ENCODE results near the gene SPAG16.

GRCh38 chr2:214310319-214310718 is 1026.1 kb downstream of the SPAG16 start:
- TF ChIP-seq CTCF (conservative IDR thresholded peaks at IDR 0.05; ENCODE audit: low read length) (peak; percentile 47), EZH2phosphoT487 (IDR thresholded peaks at IDR 0.05; ENCODE audit: borderline replicate concordance) (no peak)
